ENCODE measurements around the gene B4GALNT1. TPM values are rescaled to one million over a fixed set of nuclear protein-coding genes. Genes with fewer than 3 reads are reported as not detected.

The B4GALNT1 gene
- total RNA-seq, 1 donor from 2014 or later: 5.6 TPM

Other genes with a start within 250 kb of the B4GALNT1 start
- gene R3HDM2, start 202.2 kb downstream of the B4GALNT1 start, total RNA-seq: 62.2 and 65.0 TPM in 2 replicates
- not detected in 2 replicates for gene INHBC, start 198.4 kb downstream of the B4GALNT1 start, total RNA-seq
- 1.0 and 1.3 TPM in 2 replicates for gene INHBE, start 177.9 kb downstream of the B4GALNT1 start, total RNA-seq
- 3.5 and 7.7 TPM in 2 replicates for gene GLI1, start 173.4 kb downstream of the B4GALNT1 start, total RNA-seq
- 1.5 and 2.1 TPM in 2 replicates for gene ARHGAP9, start 153.3 kb downstream of the B4GALNT1 start, total RNA-seq
- gene MARS1, start 145.1 kb downstream of the B4GALNT1 start, total RNA-seq: 364 and 401 TPM in 2 replicates
- gene DDIT3, start 112.7 kb downstream of the B4GALNT1 start, total RNA-seq: 89.9 and 95.7 TPM in 2 replicates
- 104 and 105 TPM in 2 replicates for gene MBD6, start 110.4 kb downstream of the B4GALNT1 start, total RNA-seq
- gene DCTN2, start 86.0 kb downstream of the B4GALNT1 start, total RNA-seq: 149 and 155 TPM in 2 replicates
- 0.43 and 0.73 TPM in 2 replicates for gene KIF5A, start 83.2 kb downstream of the B4GALNT1 start, total RNA-seq
- gene PIP4K2C, start 42.0 kb downstream of the B4GALNT1 start, total RNA-seq: 30.4 and 34.9 TPM in 2 replicates
- 26.5 and 29.9 TPM in 2 replicates for gene DTX3, start 28.4 kb downstream of the B4GALNT1 start, total RNA-seq
- gene ARHGEF25, start 21.8 kb downstream of the B4GALNT1 start, total RNA-seq: 25.8 and 27.6 TPM in 2 replicates
- 338 and 363 TPM in 2 replicates for gene OS9, start 60.9 kb upstream of the B4GALNT1 start, total RNA-seq
- 2.4 and 2.6 TPM in 2 replicates for gene AGAP2, start 105.5 kb upstream of the B4GALNT1 start, total RNA-seq
- gene TSPAN31, start 111.8 kb upstream of the B4GALNT1 start, total RNA-seq: 36.2 and 37.4 TPM in 2 replicates
- 137 and 142 TPM in 2 replicates for gene CDK4, start 119.1 kb upstream of the B4GALNT1 start, total RNA-seq
- 19.2 and 21.1 TPM in 2 replicates for gene MARCHF9, start 121.9 kb upstream of the B4GALNT1 start, total RNA-seq
- 1.7 and 2.3 TPM in 2 replicates for gene CYP27B1, start 133.9 kb upstream of the B4GALNT1 start, total RNA-seq
- 22.3 and 23.9 TPM in 2 replicates for gene METTL1, start 138.9 kb upstream of the B4GALNT1 start, total RNA-seq
- gene EEF1AKMT3, start 139.4 kb upstream of the B4GALNT1 start, total RNA-seq: 9.8 and 11.8 TPM in 2 replicates
- 23.6 and 28.5 TPM in 2 replicates for gene TSFM, start 149.6 kb upstream of the B4GALNT1 start, total RNA-seq
- gene AVIL, start 185.5 kb upstream of the B4GALNT1 start, total RNA-seq: 4.7 and 6.0 TPM in 2 replicates
- 171 and 179 TPM in 2 replicates for gene CTDSP2, start 213.5 kb upstream of the B4GALNT1 start, total RNA-seq